GM12878 (cell line): ENCODE data around the gene ERCC2. TPM values are rescaled to one million over a fixed set of nuclear protein-coding genes. Genes with fewer than 3 reads are reported as not detected.

ENCODE experiments used
- ATAC-seq: fragments of 200-7000 bp; cut with Tn5 transposase; 3 replicates; pipeline ENCODE4 v1.9.1; 2020; ENCODE audit warnings: mild to moderate bottlenecking, moderate library complexity
- BruUV-seq: library from RNA; stranded (reverse); fragments of 400-500 nt; replicated peaks from 2 replicates; lab custom pipeline; 2021; lab: Mats Ljungman, UMichigan
- CTCF ChIA-PET: fragments of 300-600 bp; sonication (Branson Sonifier 250); formaldehyde crosslinking; extraction: SDS; loops from one replicate; lab custom pipeline; 2021; ENCODE audit warnings: inconsistent platforms; lab: Yijun Ruan, JAX
- POLR2A ChIA-PET: fragments of 350-600 bp; formaldehyde crosslinking; extraction: SDS; loops from one replicate; lab custom pipeline; 2021; ENCODE audit warnings: inconsistent platforms; lab: Charles Lee
- RAD21 ChIA-PET: fragments of 300-600 bp; sonication (Branson Sonifier 250); formaldehyde crosslinking; loops from one replicate; lab custom pipeline; 2023; ENCODE audit warnings: antibody characterized with exemption; ENCODE audit not compliant: unreplicated experiment; lab: Charles Lee
- SMC1A ChIA-PET: fragments of 300-600 bp; sonication (Branson Sonifier 250); formaldehyde crosslinking; loops from one replicate; lab custom pipeline; 2023; ENCODE audit not compliant: unreplicated experiment, uncharacterized antibody; lab: Charles Lee
- DNase-seq: peaks from one replicate; pipeline ENCODE4 v3.0.0-alpha.2; 2011; ENCODE audit warnings: low read depth, low spot score
- FAIRE-seq: peaks from 3 replicates; lab custom pipeline; 2011; peaks lifted over from hg19 to GRCh38; lab: Jason Lieb, UNC
- H2AFZ ChIP-seq: 2 replicates; pipeline ENCODE4 v1.6.0; 2011; ENCODE audit warnings: low read depth, low read length, control low read depth; ENCODE audit not compliant: control insufficient read depth
- H3K27ac ChIP-seq: 2 replicates; pipeline ENCODE4 v1.5.1; 2011; ENCODE audit warnings: control low read depth; ENCODE audit not compliant: control insufficient read depth, insufficient read depth
- H3K27me3 ChIP-seq, 2 experiments: replicated peaks in 1 of 2; 2 replicates each; pipeline versions ENCODE4 v1.6.0 to v1.6.1; 2011; ENCODE audit warnings: low read length in 1 of 2; ENCODE audit not compliant: control insufficient read depth in 2 of 2, insufficient read depth in 2 of 2
- H3K36me3 ChIP-seq, 2 experiments: 2 replicates each; pipeline ENCODE4 v1.5.1; 2011; ENCODE audit warnings: low read length in 1 of 2; ENCODE audit not compliant: control insufficient read depth in 2 of 2, insufficient read depth in 2 of 2
- H3K4me1 ChIP-seq: 2 replicates; pipeline ENCODE4 v1.6.1; 2011; ENCODE audit warnings: mild to moderate bottlenecking, low read length, moderate library complexity, mixed read lengths; ENCODE audit not compliant: control insufficient read depth, insufficient read depth
- H3K4me2 ChIP-seq: 2 replicates; pipeline ENCODE4 v1.6.0; 2011; ENCODE audit warnings: control low read depth; ENCODE audit not compliant: control insufficient read depth, insufficient read depth
- H3K4me3 ChIP-seq: fragments of 200-600 bp; sonication (generic); 2 replicates; pipeline ENCODE4 v1.5.1; 2016
- H3K79me2 ChIP-seq: 2 replicates; pipeline ENCODE4 v1.6.0; 2011; ENCODE audit warnings: low read length; ENCODE audit not compliant: control insufficient read depth, insufficient read depth
- H3K9ac ChIP-seq: 2 replicates; pipeline ENCODE4 v1.8.0; 2011; ENCODE audit warnings: low read length, control low read depth, mixed read lengths; ENCODE audit not compliant: control insufficient read depth, insufficient read depth
- H3K9me3 ChIP-seq: replicated peaks from 3 replicates; pipeline ENCODE4 v1.5.1; 2011; ENCODE audit warnings: mild to moderate bottlenecking, low read length; ENCODE audit not compliant: control insufficient read depth, insufficient read depth
- H4K20me1 ChIP-seq: 2 replicates; pipeline ENCODE4 v1.6.0; 2011; ENCODE audit not compliant: control insufficient read depth, insufficient read depth
- BRCA1 ChIP-seq: IDR thresholded peaks from 2 replicates; pipeline ENCODE4 v1.6.1; 2011; ENCODE audit warnings: low read depth, low read length, improper control_type of control experiment
- CBX5 ChIP-seq: sonication (generic); IDR thresholded peaks from 2 replicates; pipeline ENCODE4 v1.6.1; 2016; ENCODE audit warnings: low read depth, moderate library complexity, mild to moderate bottlenecking, inconsistent platforms
- IRF3 ChIP-seq: fragments of 450-650 bp; IDR thresholded peaks from 2 replicates; pipeline ENCODE4 v1.6.1; 2014; ENCODE audit warnings: mild to moderate bottlenecking
- IRF5 ChIP-seq: fragments of 450-650 bp; IDR thresholded peaks from 2 replicates; pipeline ENCODE4 v1.6.1; 2017; ENCODE audit warnings: borderline replicate concordance
- KAT2A ChIP-seq: conservative IDR thresholded peaks from 2 replicates; pipeline ENCODE4 v1.6.1; 2011; ENCODE audit warnings: low read depth, low read length; ENCODE audit not compliant: control insufficient read depth
- SKIL ChIP-seq: fragments of 450-650 bp; IDR thresholded peaks from 2 replicates; pipeline ENCODE4 v1.6.1; 2017; ENCODE audit warnings: mild to moderate bottlenecking, low read depth, inconsistent platforms; ENCODE audit not compliant: poor library complexity, severe bottlenecking
- SMC3 ChIP-seq: IDR thresholded peaks from 2 replicates; pipeline ENCODE4 v1.6.1; 2011; ENCODE audit warnings: low read length, improper control_type of control experiment, borderline replicate concordance
- SREBF1 ChIP-seq: IDR thresholded peaks from 2 replicates; pipeline ENCODE4 v1.6.1; 2012; ENCODE audit warnings: mild to moderate bottlenecking, low read length
- WGBS: methylation state at CpG from one replicate; pipeline ENCODE4 v1.1.6; 2016; ENCODE audit warnings: low lambda C conversion rate; ENCODE audit not compliant: insufficient replicate concordance, insufficient coverage; ENCODE audit errors: missing lambda C conversion rate; 5-methylcytosine and 5-hydroxymethylcytosine counted together
- in situ Hi-C: fragments of 300-500 bp; cut with MboI; formaldehyde crosslinking; loops from 9 replicates; pipeline ENCODE4 v1.14.3; 2018; ENCODE audit warnings: mixed read lengths
- intact Hi-C: fragments of 100-400 bp; cut with micrococcal nuclease; formaldehyde crosslinking; loops from one replicate; pipeline ENCODE4 v1.14.2; 2022; ENCODE audit not compliant: unreplicated experiment
- polyA plus RNA-seq, 11 experiments: library from polyadenylated mRNA; depleted of rRNA in 4 of 11; unstranded in 6 of 11; stranded (reverse) in 5 of 11; fragments of >200 nt; fragmentation: Nextera tagmentation in 4 of 11; fragmentation: Illumina TruSeq in 1 of 11; extraction: Ambion mirVana in 4 of 11; extraction: Trizol in 1 of 11; gene quantifications; 1 replicate in 1 of 11; 2 replicates in 10 of 11; pipeline versions ENCODE4 v1.2.1 to v1.2.3, GENCODE V29; 2011 to 2016; ENCODE audit warnings: inconsistent platforms in 2 of 11, missing spikeins in 2 of 11, low read depth in 1 of 11
- total RNA-seq, 4 experiments: library from RNA; depleted of rRNA in 3 of 4; stranded (reverse); fragments of >200 nt in 3 of 4; fragmentation: Illumina TruSeq in 1 of 4; extraction: Trizol in 1 of 4; gene quantifications; 2 replicates each; pipeline versions ENCODE4 v1.2.1 to v1.2.3, GENCODE V29; 2013 to 2021

The ERCC2 gene
- total and polyA plus RNA-seq, 10 of the 15 experiments (the other 5 are each of a cell fraction or from before 2014, with no cell fraction given), result 1.3 to 40.1 (median 15.6) TPM

GRCh38 chr19:45385392-45386221, 15.2 kb upstream of the ERCC2 start:
- TF ChIP-seq BRCA1 (no peak), SKIL (no peak), IRF5 (no peak), IRF3 (no peak), KAT2A (no peak), CBX5 (no peak), SMC3 (no peak), SREBF1 (no peak)
- Histone ChIP-seq H3K36me3 (no peaks in the 10 kb centered on the region), H3K9me3 (no peaks in the 10 kb centered on the region), H3K27ac (no peak overlapping the region), H3K4me3 (no peak overlapping the region), H3K79me2 (no peaks in the 10 kb centered on the region), H3K27me3 (peaks cover 0 to 3% of the 10 kb centered on the region in 2 experiments; a peak in 2 of 4 replicates), H3K9ac (no peak overlapping the region), H3K4me1 (no peaks in the 10 kb centered on the region), H4K20me1 (no peaks in the 10 kb centered on the region), H2AFZ (no peak overlapping the region), H3K4me2 (no peak overlapping the region)
- DNase-seq (no peak), ATAC-seq (no peak), FAIRE-seq (no peak)
- ChIA-PET RAD21 (no interaction called here), POLR2A (no interaction called here), CTCF (no interaction called here), SMC1A (no interaction called here)
- 53% methylated on average over 73 of the region's 75 CpGs for WGBS
- in situ Hi-C loops (no loop called here), intact Hi-C loops (no loop called here)
- BruUV-seq, result no TSS peak
